Caco-2 (cell line): Measurements from ENCODE around the gene PTPRN2. TPM values are rescaled to one million over a fixed set of nuclear protein-coding genes. Genes with fewer than 3 reads are reported as not detected.

Source experiments
- BruUV-seq: library from RNA; stranded (reverse); fragments of 400-500 nt; replicated peaks from 2 replicates; lab custom pipeline; 2021; lab: Mats Ljungman, UMichigan
- CTCF ChIA-PET: fragments of 300-600 bp; sonication (Branson Sonifier 250); formaldehyde crosslinking; loops from one replicate; lab custom pipeline; 2022; ENCODE audit warnings: antibody characterized with exemption; lab: Charles Lee
- POLR2A ChIA-PET: fragments of 300-600 bp; sonication (Branson Sonifier 250); formaldehyde crosslinking; loops from one replicate; lab custom pipeline; 2022; ENCODE audit warnings: antibody characterized with exemption; lab: Charles Lee
- DNase-seq, 2 experiments: peaks; one replicate each; pipeline versions ENCODE4 v3.0.0 to v3.0.0-alpha.2; 2020 to 2022
- H3K27me3 ChIP-seq: replicated peaks from 2 replicates; pipeline ENCODE4 v1.6.0; 2011; ENCODE audit warnings: low read length; ENCODE audit not compliant: control insufficient read depth, insufficient read depth
- H3K36me3 ChIP-seq: 2 replicates; pipeline ENCODE4 v1.5.1; 2011; ENCODE audit warnings: low read length; ENCODE audit not compliant: control insufficient read depth, insufficient read depth
- H3K4me1 ChIP-seq: fragments of 250-450 bp; sonication (Bioruptor Pico); 2 replicates; pipeline ENCODE4 v1.5.1; 2020; ENCODE audit warnings: mild to moderate bottlenecking
- H3K4me3 ChIP-seq: 2 replicates; pipeline ENCODE4 v1.5.1; 2011; ENCODE audit warnings: low read depth, mild to moderate bottlenecking, control low read depth, low read length
- H3K9me3 ChIP-seq: fragments of 250-450 bp; sonication (Bioruptor Pico); 2 replicates; pipeline ENCODE4 v1.5.1; 2020; ENCODE audit warnings: mild to moderate bottlenecking, moderate library complexity
- H3K27ac Mint-ChIP-seq: one replicate; pipeline ENCODE4 v1.8.0; 2022; ENCODE audit warnings: mixed read lengths; ENCODE audit not compliant: unreplicated experiment
- H3K27me3 Mint-ChIP-seq: one replicate; pipeline ENCODE4 v1.8.0; 2022; ENCODE audit warnings: mixed read lengths; ENCODE audit not compliant: insufficient read depth, unreplicated experiment
- H3K36me3 Mint-ChIP-seq: one replicate; pipeline ENCODE4 v1.8.0; 2022; ENCODE audit warnings: mild to moderate bottlenecking, mixed read lengths; ENCODE audit not compliant: insufficient read depth, unreplicated experiment
- H3K4me1 Mint-ChIP-seq: one replicate; pipeline ENCODE4 v1.8.0; 2022; ENCODE audit warnings: low read depth, mixed read lengths; ENCODE audit not compliant: unreplicated experiment
- H3K4me3 Mint-ChIP-seq: one replicate; pipeline ENCODE4 v1.8.0; 2022; ENCODE audit warnings: mild to moderate bottlenecking, moderate library complexity, mixed read lengths; ENCODE audit not compliant: unreplicated experiment
- H3K9me3 Mint-ChIP-seq: one replicate; pipeline ENCODE4 v1.8.0; 2022; ENCODE audit warnings: mixed read lengths; ENCODE audit not compliant: unreplicated experiment
- CTCF ChIP-seq, 2 experiments: fragments of 200-600 bp in 1 of 2; IDR thresholded peaks; 1 replicate in 1 of 2; 2 replicates in 1 of 2; pipeline versions ENCODE4 v1.5.1 to v1.8.0; 2011 to 2022; ENCODE audit warnings: antibody characterized with exemption in 1 of 2, control low read depth in 1 of 2, inconsistent platforms in 1 of 2, low read depth in 1 of 2, low read length in 1 of 2, mild to moderate bottlenecking in 1 of 2, moderate library complexity in 1 of 2; ENCODE audit not compliant: insufficient read depth in 1 of 2, severe bottlenecking in 1 of 2, unreplicated experiment in 1 of 2
- intact Hi-C: fragments of 100-400 bp; cut with micrococcal nuclease; formaldehyde crosslinking; loops from one replicate; pipeline ENCODE4 v1.10.0; 2022; ENCODE audit not compliant: unreplicated experiment
- total RNA-seq: library from RNA; stranded (reverse); gene quantifications from 2 replicates; pipeline ENCODE4 v1.2.3, GENCODE V29; 2022

PTPRN2 gene
- total RNA-seq, 1 experiment from 2014 or later, result 1.4 TPM

- Mint-ChIP-seq H3K36me3 (peaks cover 4% of the 10 kb centered on the region), H3K27ac (no peak overlapping the region), H3K27me3 (peaks cover 4% of the 10 kb centered on the region), H3K4me3 (no peak overlapping the region), H3K4me1 (no peaks in the 10 kb centered on the region), H3K9me3 (peaks cover 13% of the 10 kb centered on the region)
- no peak for TF ChIP-seq CTCF (IDR thresholded peaks at IDR 0.05; ENCODE audit: insufficient read depth in 1 of 2, low read depth in 1 of 2, low read length in 1 of 2, severe bottlenecking in 1 of 2, unreplicated experiment in 1 of 2)
- H3K9me3 ChIP-seq, result no peaks in the 10 kb centered on the region
- H3K36me3 ChIP-seq, result no peaks in the 10 kb centered on the region
- BruUV-seq, result no TSS peak
- CTCF ChIA-PET, result interaction anchor here (0.7 kb wide), 1 partner anchor 314 kb away, joined by 3 read pairs; no protein-coding TSS in a partner anchor
- H3K4me1 ChIP-seq, result no peaks in the 10 kb centered on the region
- no peak overlapping the region for H3K4me3 ChIP-seq
- intact Hi-C loops, result no loop called here
- DNase-seq, result no peak
- H3K27me3 ChIP-seq, result no peaks in the 10 kb centered on the region
- POLR2A ChIA-PET, result interaction anchor here (0.7 kb wide), 1 partner anchor 650 kb away, joined by 6 read pairs; the partner anchor contains the start of gene UBE3C
Observed at GRCh38 chr7:157788573-157788972, 799.0 kb downstream of the PTPRN2 start.

DNA sequence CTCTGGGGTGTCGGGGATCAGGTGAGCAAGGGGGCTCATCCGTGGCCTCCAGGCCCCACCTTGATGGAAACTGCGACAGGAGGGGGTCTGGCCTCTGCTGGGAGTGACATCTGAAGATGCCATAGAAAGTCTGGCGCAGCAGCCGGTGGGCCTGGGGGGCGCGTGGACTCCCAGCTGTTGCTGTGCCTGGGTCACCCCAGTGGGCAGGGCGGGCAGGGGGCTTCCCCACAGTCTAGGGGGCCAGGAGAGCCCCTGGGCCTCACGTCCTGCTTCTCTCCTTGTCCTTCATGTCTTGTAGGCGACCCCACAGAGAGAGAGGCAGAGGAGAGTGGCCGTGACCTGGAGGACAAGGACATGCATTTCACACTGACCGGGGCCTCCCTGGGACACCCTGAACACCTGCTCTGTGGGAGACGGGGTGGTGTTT lies 800.3 kb downstream of the PTPRN2 start:
- Mint-ChIP-seq H3K27ac (no peak overlapping the region), H3K27me3 (peaks cover 4% of the 10 kb centered on the region), H3K4me1 (no peaks in the 10 kb centered on the region), H3K9me3 (peaks cover 13% of the 10 kb centered on the region), H3K36me3 (peaks cover 4% of the 10 kb centered on the region), H3K4me3 (no peak overlapping the region)
- Histone ChIP-seq H3K27me3 (no peaks in the 10 kb centered on the region), H3K4me3 (no peak overlapping the region), H3K36me3 (no peaks in the 10 kb centered on the region), H3K9me3 (no peaks in the 10 kb centered on the region), H3K4me1 (no peaks in the 10 kb centered on the region)
- intact Hi-C loops, result no loop called here
- no peak for DNase-seq
- no peak for TF ChIP-seq CTCF (IDR thresholded peaks at IDR 0.05; ENCODE audit: insufficient read depth in 1 of 2, low read depth in 1 of 2, low read length in 1 of 2, severe bottlenecking in 1 of 2, unreplicated experiment in 1 of 2)
- BruUV-seq, result no TSS peak
- CTCF ChIA-PET, result no interaction called here
- POLR2A ChIA-PET, result no interaction called here

DNA sequence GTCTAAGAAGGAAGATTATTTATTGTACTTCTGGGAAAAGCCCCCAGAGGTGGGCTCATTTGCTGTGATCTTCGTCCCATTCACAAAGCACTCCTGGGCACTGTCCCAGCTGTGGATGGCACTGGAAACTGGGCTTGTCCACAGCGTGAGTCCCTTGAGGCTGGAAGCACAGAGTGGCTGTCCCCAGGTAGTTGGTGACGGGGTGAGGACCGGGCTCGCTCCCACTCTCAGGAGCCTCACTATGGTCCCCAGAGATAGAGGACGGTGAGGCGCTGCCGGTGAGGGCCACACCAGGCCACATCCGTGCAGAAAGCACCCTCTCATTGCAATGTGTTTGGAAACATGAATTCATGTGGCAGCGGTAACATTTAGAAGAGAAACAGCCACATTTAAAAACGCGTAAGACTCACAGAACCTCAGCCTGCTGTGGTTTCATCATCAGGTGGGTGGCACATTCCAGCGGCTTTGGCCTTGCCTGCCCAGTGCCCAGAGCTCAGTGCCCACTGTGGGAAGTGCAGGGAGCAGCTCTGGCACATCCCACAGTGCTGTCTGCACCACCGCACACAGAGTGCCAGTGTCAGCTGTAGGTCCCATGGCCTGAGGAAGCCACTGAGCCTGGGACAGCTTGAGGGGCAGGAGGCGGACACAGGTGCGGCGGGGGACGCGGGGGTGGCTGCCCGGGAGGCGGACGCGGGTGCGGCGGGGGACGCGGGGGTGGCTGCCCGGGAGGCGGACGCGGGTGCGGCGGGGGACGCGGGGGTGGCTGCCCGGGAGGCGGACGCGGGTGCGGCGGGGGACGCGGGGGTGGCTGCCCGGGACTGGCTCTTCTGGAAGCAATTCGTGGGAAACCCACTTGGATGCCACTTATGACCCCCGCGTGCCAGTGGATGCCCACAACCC lies 801.0 kb downstream of the PTPRN2 start:
- BruUV-seq, result no TSS peak
- H3K9me3 Mint-ChIP-seq, result peaks cover 13% of the 10 kb centered on the region
- peaks cover 4% of the 10 kb centered on the region for H3K27me3 Mint-ChIP-seq
- TF ChIP-seq CTCF (IDR thresholded peaks at IDR 0.05; ENCODE audit: insufficient read depth in 1 of 2, low read depth in 1 of 2, low read length in 1 of 2, severe bottlenecking in 1 of 2, unreplicated experiment in 1 of 2), result no peak
- peaks cover 4% of the 10 kb centered on the region for H3K36me3 Mint-ChIP-seq
- H3K4me3 ChIP-seq, result no peak overlapping the region
- no peak overlapping the region for H3K4me3 Mint-ChIP-seq
- H3K27ac Mint-ChIP-seq, result no peak overlapping the region
- ChIA-PET POLR2A (no interaction called here), CTCF (no interaction called here)
- no peaks in the 10 kb centered on the region for H3K36me3 ChIP-seq
- intact Hi-C loops, result no loop called here
- no peaks in the 10 kb centered on the region for H3K27me3 ChIP-seq
- no peaks in the 10 kb centered on the region for H3K4me1 ChIP-seq
- no peak for DNase-seq
- no peaks in the 10 kb centered on the region for H3K9me3 ChIP-seq
- H3K4me1 Mint-ChIP-seq, result no peaks in the 10 kb centered on the region
